ENCODE data around the gene FCN1.

FCN1 gene

GRCh38 chr9:134913713-134914500 lies 3.8 kb downstream of the FCN1 start:
- no peak for DNase-seq (ENCODE audit: low spot score)

- DNase-seq (ENCODE audit: low spot score): no peak
Measured at GRCh38 chr9:134913041-134913712, 4.5 kb downstream of the FCN1 start.

- no peak for DNase-seq (ENCODE audit: low spot score)
Measured at GRCh38 chr9:134912126-134912840, 5.4 kb downstream of the FCN1 start.

- no peak for DNase-seq (ENCODE audit: low spot score)
Measured at GRCh38 chr9:134909511-134910481, 7.9 kb downstream of the FCN1 start.

GRCh38 chr9:134908524-134909309 lies 9.0 kb downstream of the FCN1 start:
- DNase-seq (ENCODE audit: low spot score): no peak

GRCh38 chr9:134902936-134903335 lies 14.8 kb downstream of the FCN1 start:
- no peak for DNase-seq (ENCODE audit: low spot score)

GRCh38 chr9:134899818-134900217 lies 17.9 kb downstream of the FCN1 start:
- DNase-seq (ENCODE audit: low spot score): no peak

GRCh38 chr9:134899168-134899567 lies 18.5 kb downstream of the FCN1 start:
- no peak for DNase-seq (ENCODE audit: low spot score)

- DNase-seq (ENCODE audit: low spot score): no peak
Measured at GRCh38 chr9:134898319-134898718, 19.4 kb downstream of the FCN1 start.

- no peak for DNase-seq (ENCODE audit: low spot score)
Measured at GRCh38 chr9:134897584-134898170, 20.0 kb downstream of the FCN1 start.

- no peak for DNase-seq (ENCODE audit: low spot score)
Measured at GRCh38 chr9:134896834-134897583, 20.7 kb downstream of the FCN1 start.

- DNase-seq (ENCODE audit: low spot score): peak; percentile 6
Measured at GRCh38 chr9:134895908-134896833, 21.5 kb downstream of the FCN1 start.

- DNase-seq (ENCODE audit: low spot score): no peak
Measured at GRCh38 chr9:134895567-134895907, 22.2 kb downstream of the FCN1 start.

GRCh38 chr9:134895097-134895496 lies 22.6 kb downstream of the FCN1 start:
- peak; percentile 10 for DNase-seq (ENCODE audit: low spot score)

GRCh38 chr9:134894136-134894860 lies 23.4 kb downstream of the FCN1 start:
- DNase-seq (ENCODE audit: low spot score): no peak

GRCh38 chr9:134892820-134893420 lies 24.8 kb downstream of the FCN1 start:
- no peak for DNase-seq (ENCODE audit: low spot score)

GRCh38 chr9:134892221-134892620 lies 25.5 kb downstream of the FCN1 start:
- DNase-seq (ENCODE audit: low spot score): no peak

- DNase-seq (ENCODE audit: low spot score): no peak
Measured at GRCh38 chr9:134891713-134892112, 26.0 kb downstream of the FCN1 start.

Data from pons (tissue), 1 donor.